Spleen (tissue), 11 donors: ENCODE measurements around the gene KLHL13. TPM values are rescaled to one million over a fixed set of nuclear protein-coding genes. Genes with fewer than 3 reads are reported as not detected.

Experiments
- DNase-seq: peaks from one replicate; pipeline ENCODE4 v3.0.0-alpha.2; 2020
- H3K27ac ChIP-seq, 8 donors: fragments of 200-600 bp; sonication (generic) in 7 of 8; 1 replicate in 4 of 8; 2 replicates in 4 of 8; pipeline versions ENCODE4 v1.5.0 to v1.8.0; 2016 to 2021; ENCODE audit warnings: inconsistent platforms in 4 of 8, mild to moderate bottlenecking in 4 of 8, moderate library complexity in 1 of 8
- H3K27me3 ChIP-seq, 7 donors: fragments of 200-600 bp; sonication (generic) in 6 of 7; replicated peaks in 1 of 7; 1 replicate in 4 of 7; 2 replicates in 3 of 7; pipeline versions ENCODE4 v1.5.0 to v1.8.0; 2016 to 2021; ENCODE audit warnings: inconsistent platforms in 3 of 7, mild to moderate bottlenecking in 1 of 7
- H3K36me3 ChIP-seq, 6 donors: fragments of 200-600 bp; sonication (generic) in 5 of 6; 1 replicate in 4 of 6; 2 replicates in 2 of 6; pipeline versions ENCODE4 v1.5.0 to v1.8.0; 2016 to 2021; ENCODE audit warnings: inconsistent platforms in 2 of 6
- H3K4me1 ChIP-seq, 6 donors: fragments of 200-600 bp; sonication (generic) in 5 of 6; 1 replicate in 3 of 6; 2 replicates in 3 of 6; pipeline versions ENCODE4 v1.5.0 to v1.8.0; 2016 to 2021; ENCODE audit warnings: inconsistent platforms in 3 of 6
- H3K4me3 ChIP-seq, 8 donors: fragments of 200-600 bp; sonication (generic) in 7 of 8; 1 replicate in 4 of 8; 2 replicates in 4 of 8; pipeline versions ENCODE4 v1.5.0 to v1.8.0; 2016 to 2021; ENCODE audit warnings: inconsistent platforms in 4 of 8, mild to moderate bottlenecking in 4 of 8, moderate library complexity in 2 of 8
- H3K9me3 ChIP-seq, 8 donors: fragments of 200-600 bp; sonication (generic) in 7 of 8; 1 replicate in 4 of 8; 2 replicates in 4 of 8; pipeline versions ENCODE4 v1.5.0 to v1.8.0; 2016 to 2021; ENCODE audit warnings: inconsistent platforms in 4 of 8
- CTCF ChIP-seq, 11 experiments: fragments of 200-600 bp in 7 of 11; fragments of 450-650 bp in 4 of 11; sonication (generic) in 4 of 11; IDR thresholded peaks in 8 of 11; conservative IDR thresholded peaks in 3 of 11; 1 replicate in 7 of 11; 2 replicates in 4 of 11; pipeline versions ENCODE4 v1.4.0 to v1.8.0; 2016 to 2021; ENCODE audit warnings: antibody characterized with exemption in 11 of 11, inconsistent platforms in 4 of 11, mild to moderate bottlenecking in 1 of 11
- POLR2A ChIP-seq, 3 donors: fragments of 450-650 bp; IDR thresholded peaks; one replicate each; pipeline ENCODE4 v1.5.1; 2017; ENCODE audit warnings: antibody characterized with exemption in 3 of 3, mild to moderate bottlenecking in 1 of 3
- POLR2AphosphoS5 ChIP-seq, 3 donors: sonication (generic); formaldehyde crosslinking; IDR thresholded peaks; one replicate each; pipeline ENCODE4 v1.5.1; 2017; ENCODE audit warnings: antibody characterized with exemption in 3 of 3
- WGBS, 5 donors: extraction: QIAGEN DNeasy Blood & Tissue Kit in 3 of 5; methylation state at CpG; one replicate each; pipeline versions ENCODE4 v1.1.5 to v1.1.7; 2013 to 2018; 5-methylcytosine and 5-hydroxymethylcytosine counted together
- intact Hi-C: fragments of 100-400 bp; cut with DNase I; formaldehyde crosslinking; loops from one replicate; pipeline ENCODE4 v1.15.0; 2023; ENCODE audit warnings: low total_unique reads
- polyA plus RNA-seq, 3 donors: library from polyadenylated mRNA; stranded (reverse); fragments of 200-250 nt; gene quantifications; one replicate each; pipeline ENCODE4 v1.2.1, GENCODE V29; 2013
- total RNA-seq, 7 donors: library from RNA; depleted of rRNA in 3 of 7; stranded (reverse); fragments of >200 nt in 3 of 7; fragmentation: NEBNext Ultra II Directional in 4 of 7; extraction: Animal tissue kit (Norgen Biotek cat#: 25700) in 4 of 7; gene quantifications; one replicate each; pipeline versions ENCODE4 v1.1.0 to v1.2.1, GENCODE V29; 2016 to 2021
- donor health status: healthy with polysubstance abuse.
- donor health status: DM: no; HTN: no; CAD: no; lungs with moderate emphysema.
- donor health status: DM: no; HTN: no; CAD: no.
- donor health status: Bipolar disorder and iron deficiency.
- donor health status: healthy.
- donor health status: DM: no; HTN: no; CAD: no.
- donor health status: DM: yes; HTN: yes; CAD: no.

The KLHL13 gene
- total and polyA plus RNA-seq, 10 donors, result 0.17 to 2.7 (median 1.5) TPM

- H3K4me3 ChIP-seq, result no peak overlapping the region
- DNase-seq, result no peak
- no peak overlapping the region for H3K27ac ChIP-seq
- H3K36me3 ChIP-seq, result no peaks in the 10 kb centered on the region
- TF ChIP-seq CTCF (IDR thresholded peaks at IDR 0.05 in 8 of 11, conservative IDR thresholded peaks at IDR 0.05 in 3 of 11), result no peak
- no peaks in the 10 kb centered on the region for H3K9me3 ChIP-seq
- WGBS, 5 donors, result 70 to 97% (median 88%) methylated on average over 4 of the region's 4 CpGs
- no peaks in the 10 kb centered on the region for H3K27me3 ChIP-seq
- intact Hi-C loops, result no loop called here
- H3K4me1 ChIP-seq, result no peaks in the 10 kb centered on the region
These were observed 120.2 kb downstream of the KLHL13 start for GRCh38 chrX:117996408-117996807.

GRCh38 chrX:117995378-117995777, 121.2 kb downstream of the KLHL13 start:
- TF ChIP-seq POLR2A (IDR thresholded peaks at IDR 0.05) (no peak), CTCF (IDR thresholded peaks at IDR 0.05 in 8 of 11, conservative IDR thresholded peaks at IDR 0.05 in 3 of 11) (no peak), POLR2AphosphoS5 (IDR thresholded peaks at IDR 0.05) (no peak)
- no peaks in the 10 kb centered on the region for H3K4me1 ChIP-seq
- no peak overlapping the region for H3K27ac ChIP-seq
- 90 to 100% (median 94%) methylated on average over 1 of the region's 1 CpG for WGBS, 5 donors
- no peaks in the 10 kb centered on the region for H3K9me3 ChIP-seq
- no peak for DNase-seq
- H3K36me3 ChIP-seq, result no peaks in the 10 kb centered on the region
- no peaks in the 10 kb centered on the region for H3K27me3 ChIP-seq
- no peak overlapping the region for H3K4me3 ChIP-seq
- intact Hi-C loops, result no loop called here

- no peak for TF ChIP-seq POLR2AphosphoS5 (IDR thresholded peaks at IDR 0.05)
- Histone ChIP-seq H3K36me3 (no peaks in the 10 kb centered on the region), H3K4me3 (no peak overlapping the region), H3K9me3 (no peaks in the 10 kb centered on the region), H3K27me3 (no peaks in the 10 kb centered on the region), H3K27ac (no peak overlapping the region), H3K4me1 (no peaks in the 10 kb centered on the region)
- DNase-seq, result no peak
- 59 to 95% (median 88%) methylated on average over 1 of the region's 1 CpG for WGBS, 5 donors
- intact Hi-C loops, result no loop called here
These were observed 124.4 kb downstream of the KLHL13 start for GRCh38 chrX:117992192-117992723.

- DNase-seq, result no peak
- Histone ChIP-seq H3K27me3 (no peaks in the 10 kb centered on the region), H3K4me3 (no peak overlapping the region), H3K4me1 (no peaks in the 10 kb centered on the region), H3K9me3 (no peaks in the 10 kb centered on the region), H3K27ac (no peak overlapping the region), H3K36me3 (no peaks in the 10 kb centered on the region)
- 72 to 93% (median 82%) methylated on average over 3 of the region's 3 CpGs for WGBS, 5 donors
- intact Hi-C loops, result no loop called here
- no peak for TF ChIP-seq POLR2A (IDR thresholded peaks at IDR 0.05)
- no peak for TF ChIP-seq POLR2AphosphoS5 (IDR thresholded peaks at IDR 0.05)
- TF ChIP-seq CTCF (IDR thresholded peaks at IDR 0.05 in 8 of 11, conservative IDR thresholded peaks at IDR 0.05 in 3 of 11), result no peak
These were observed 126.2 kb downstream of the KLHL13 start for GRCh38 chrX:117990438-117990837.

- H3K9me3 ChIP-seq, result no peaks in the 10 kb centered on the region
- H3K36me3 ChIP-seq, result no peaks in the 10 kb centered on the region
- no peaks in the 10 kb centered on the region for H3K4me1 ChIP-seq
- H3K4me3 ChIP-seq, result no peak overlapping the region
- TF ChIP-seq POLR2AphosphoS5 (IDR thresholded peaks at IDR 0.05) (no peak), CTCF (IDR thresholded peaks at IDR 0.05 in 8 of 11, conservative IDR thresholded peaks at IDR 0.05 in 3 of 11) (no peak), POLR2A (IDR thresholded peaks at IDR 0.05) (no peak)
- intact Hi-C loops, result no loop called here
- H3K27me3 ChIP-seq, result no peaks in the 10 kb centered on the region
- H3K27ac ChIP-seq, result no peak overlapping the region
- no peak for DNase-seq
These were observed 127.1 kb downstream of the KLHL13 start for GRCh38 chrX:117989512-117989911.
